GM12878 (cell line): ENCODE results near the gene SFT2D1. TPM values are rescaled to one million over a fixed set of nuclear protein-coding genes. Genes with fewer than 3 reads are reported as not detected.

ENCODE experiments used
- ATAC-seq: fragments of 200-7000 bp; cut with Tn5 transposase; 3 replicates; pipeline ENCODE4 v1.9.1; 2020; ENCODE audit warnings: mild to moderate bottlenecking, moderate library complexity
- Bru-seq: library from RNA; stranded (reverse); fragments of 400-500 nt; gene quantifications from one replicate; lab custom pipeline; 2021; lab: Mats Ljungman, UMichigan
- BruChase-seq, 2 experiments: library from RNA; stranded (reverse); fragments of 400-500 nt; gene quantifications; one replicate each; lab custom pipeline; 2021; lab: Mats Ljungman, UMichigan
- BruUV-seq: library from RNA; stranded (reverse); fragments of 400-500 nt; replicated peaks from 2 replicates; lab custom pipeline; 2021; lab: Mats Ljungman, UMichigan
- CTCF ChIA-PET: fragments of 300-600 bp; sonication (Branson Sonifier 250); formaldehyde crosslinking; extraction: SDS; loops from one replicate; lab custom pipeline; 2021; ENCODE audit warnings: inconsistent platforms; lab: Yijun Ruan, JAX
- POLR2A ChIA-PET: fragments of 350-600 bp; formaldehyde crosslinking; extraction: SDS; loops from one replicate; lab custom pipeline; 2021; ENCODE audit warnings: inconsistent platforms; lab: Charles Lee
- RAD21 ChIA-PET: fragments of 300-600 bp; sonication (Branson Sonifier 250); formaldehyde crosslinking; loops from one replicate; lab custom pipeline; 2023; ENCODE audit warnings: antibody characterized with exemption; ENCODE audit not compliant: unreplicated experiment; lab: Charles Lee
- SMC1A ChIA-PET: fragments of 300-600 bp; sonication (Branson Sonifier 250); formaldehyde crosslinking; loops from one replicate; lab custom pipeline; 2023; ENCODE audit not compliant: unreplicated experiment, uncharacterized antibody; lab: Charles Lee
- DNase-seq: peaks from one replicate; pipeline ENCODE4 v3.0.0-alpha.2; 2011; ENCODE audit warnings: low read depth, low spot score
- FAIRE-seq: peaks from 3 replicates; lab custom pipeline; 2011; peaks lifted over from hg19 to GRCh38; lab: Jason Lieb, UNC
- H2AFZ ChIP-seq: 2 replicates; pipeline ENCODE4 v1.6.0; 2011; ENCODE audit warnings: low read depth, low read length, control low read depth; ENCODE audit not compliant: control insufficient read depth
- H3K27ac ChIP-seq: 2 replicates; pipeline ENCODE4 v1.5.1; 2011; ENCODE audit warnings: control low read depth; ENCODE audit not compliant: control insufficient read depth, insufficient read depth
- H3K27me3 ChIP-seq, 2 experiments: replicated peaks in 1 of 2; 2 replicates each; pipeline versions ENCODE4 v1.6.0 to v1.6.1; 2011; ENCODE audit warnings: low read length in 1 of 2; ENCODE audit not compliant: control insufficient read depth in 2 of 2, insufficient read depth in 2 of 2
- H3K36me3 ChIP-seq, 2 experiments: 2 replicates each; pipeline ENCODE4 v1.5.1; 2011; ENCODE audit warnings: low read length in 1 of 2; ENCODE audit not compliant: control insufficient read depth in 2 of 2, insufficient read depth in 2 of 2
- H3K4me1 ChIP-seq: 2 replicates; pipeline ENCODE4 v1.6.1; 2011; ENCODE audit warnings: mild to moderate bottlenecking, low read length, moderate library complexity, mixed read lengths; ENCODE audit not compliant: control insufficient read depth, insufficient read depth
- H3K4me2 ChIP-seq: 2 replicates; pipeline ENCODE4 v1.6.0; 2011; ENCODE audit warnings: control low read depth; ENCODE audit not compliant: control insufficient read depth, insufficient read depth
- H3K4me3 ChIP-seq: fragments of 200-600 bp; sonication (generic); 2 replicates; pipeline ENCODE4 v1.5.1; 2016
- H3K79me2 ChIP-seq: 2 replicates; pipeline ENCODE4 v1.6.0; 2011; ENCODE audit warnings: low read length; ENCODE audit not compliant: control insufficient read depth, insufficient read depth
- H3K9ac ChIP-seq: 2 replicates; pipeline ENCODE4 v1.8.0; 2011; ENCODE audit warnings: low read length, control low read depth, mixed read lengths; ENCODE audit not compliant: control insufficient read depth, insufficient read depth
- H3K9me3 ChIP-seq: replicated peaks from 3 replicates; pipeline ENCODE4 v1.5.1; 2011; ENCODE audit warnings: mild to moderate bottlenecking, low read length; ENCODE audit not compliant: control insufficient read depth, insufficient read depth
- H4K20me1 ChIP-seq: 2 replicates; pipeline ENCODE4 v1.6.0; 2011; ENCODE audit not compliant: control insufficient read depth, insufficient read depth
- GATAD2B ChIP-seq: fragments of 450-650 bp; conservative IDR thresholded peaks from 2 replicates; pipeline ENCODE4 v1.6.1; 2017; ENCODE audit warnings: low read depth, mild to moderate bottlenecking, moderate library complexity
- MAX ChIP-seq: IDR thresholded peaks from 2 replicates; pipeline ENCODE4 v1.6.1; 2012; ENCODE audit warnings: low read depth, low read length, improper control_type of control experiment
- NBN ChIP-seq: fragments of 450-650 bp; IDR thresholded peaks from 2 replicates; pipeline ENCODE4 v1.6.1; 2016
- NRF1 ChIP-seq: conservative IDR thresholded peaks from 2 replicates; pipeline ENCODE4 v1.6.1; 2011; ENCODE audit warnings: mild to moderate bottlenecking, low read depth, low read length, improper control_type of control experiment
- RB1 ChIP-seq: fragments of 450-650 bp; formaldehyde crosslinking; IDR thresholded peaks from 2 replicates; pipeline ENCODE4 v1.6.1; 2017; ENCODE audit warnings: mild to moderate bottlenecking, borderline replicate concordance
- RCOR1 ChIP-seq: conservative IDR thresholded peaks from 2 replicates; pipeline ENCODE4 v1.6.1; 2012; ENCODE audit warnings: low read depth, low read length, improper control_type of control experiment
- SIN3A ChIP-seq: IDR thresholded peaks from 2 replicates; pipeline ENCODE4 v1.6.1; 2012; ENCODE audit warnings: low read depth, low read length, improper control_type of control experiment
- SMARCA5 ChIP-seq: fragments of 450-650 bp; IDR thresholded peaks from 2 replicates; pipeline ENCODE4 v1.6.1; 2017; ENCODE audit warnings: mild to moderate bottlenecking
- WRNIP1 ChIP-seq: IDR thresholded peaks from 2 replicates; pipeline ENCODE4 v1.6.1; 2011; ENCODE audit warnings: low read depth, low read length, improper control_type of control experiment, borderline replicate concordance
- ZBED1 ChIP-seq: IDR thresholded peaks from 2 replicates; pipeline ENCODE4 v1.6.1; 2016; ENCODE audit warnings: borderline replicate concordance
- WGBS: methylation state at CpG from one replicate; pipeline ENCODE4 v1.1.6; 2016; ENCODE audit warnings: low lambda C conversion rate; ENCODE audit not compliant: insufficient replicate concordance, insufficient coverage; ENCODE audit errors: missing lambda C conversion rate; 5-methylcytosine and 5-hydroxymethylcytosine counted together
- in situ Hi-C: fragments of 300-500 bp; cut with MboI; formaldehyde crosslinking; loops from 9 replicates; pipeline ENCODE4 v1.14.3; 2018; ENCODE audit warnings: mixed read lengths
- intact Hi-C: fragments of 100-400 bp; cut with micrococcal nuclease; formaldehyde crosslinking; loops from one replicate; pipeline ENCODE4 v1.14.2; 2022; ENCODE audit not compliant: unreplicated experiment
- long read RNA-seq, 2 experiments: library from polyadenylated mRNA; unstranded; transcript quantifications; one replicate each; pipeline ENCODE4 v2.0.0, GENCODE V29; 2019 to 2020
- polyA minus RNA-seq, 3 experiments: library from RNA; depleted of rRNA, polyadenylated mRNA; stranded (reverse); fragments of >200 nt; gene quantifications; 2 replicates each; pipeline ENCODE4 v1.2.3, GENCODE V29; 2011
- polyA plus RNA-seq, 11 experiments: library from polyadenylated mRNA; depleted of rRNA in 4 of 11; unstranded in 6 of 11; stranded (reverse) in 5 of 11; fragments of >200 nt; fragmentation: Nextera tagmentation in 4 of 11; fragmentation: Illumina TruSeq in 1 of 11; extraction: Ambion mirVana in 4 of 11; extraction: Trizol in 1 of 11; gene quantifications; 1 replicate in 1 of 11; 2 replicates in 10 of 11; pipeline versions ENCODE4 v1.2.1 to v1.2.3, GENCODE V29; 2011 to 2016; ENCODE audit warnings: inconsistent platforms in 2 of 11, missing spikeins in 2 of 11, low read depth in 1 of 11
- total RNA-seq, 4 experiments: library from RNA; depleted of rRNA in 3 of 4; stranded (reverse); fragments of >200 nt in 3 of 4; fragmentation: Illumina TruSeq in 1 of 4; extraction: Trizol in 1 of 4; gene quantifications; 2 replicates each; pipeline versions ENCODE4 v1.2.1 to v1.2.3, GENCODE V29; 2013 to 2021
- TF ChIP-seq, protein P1 (sequence below): fragments of 450-650 bp; IDR thresholded peaks from 2 replicates; pipeline ENCODE4 v1.6.1; 2018; ENCODE audit warnings: mild to moderate bottlenecking, low read depth, moderate library complexity; ENCODE audit not compliant: partially characterized antibody
- TF ChIP-seq, protein P2 (sequence below): fragments of 450-650 bp; conservative IDR thresholded peaks from 2 replicates; pipeline ENCODE4 v1.6.1; 2017; ENCODE audit warnings: mild to moderate bottlenecking, moderate library complexity

SFT2D1 gene
- 290 and 291 TPM in 2 replicates for total RNA-seq (2013; cell fraction: nucleolus; rRNA removed)
- total RNA-seq (2014; rRNA removed) = 105 and 145 TPM in 2 replicates
- total RNA-seq (2014; rRNA removed; fragmentation: Illumina TruSeq; extraction: Trizol) = 69.5 and 73.7 TPM in 2 replicates
- total RNA-seq (2021) = 77.6 and 78.3 TPM in 2 replicates
- 55.2 TPM for polyA plus RNA-seq (2011; ENCODE audit: low read depth)
- polyA plus RNA-seq (2011; rRNA removed) = 279 and 281 TPM in 2 replicates
- 110 and 145 TPM in 2 replicates for polyA plus RNA-seq (2011; cell fraction: cytosol; rRNA removed)
- 139 and 171 TPM in 2 replicates for polyA plus RNA-seq (2011; cell fraction: nucleus; rRNA removed)
- polyA plus RNA-seq (2012) = 107 and 120 TPM in 2 replicates
- 92.6 and 100 TPM in 2 replicates for polyA plus RNA-seq (2014; fragmentation: Illumina TruSeq; extraction: Trizol)
- polyA plus RNA-seq (2014; fragmentation: Nextera tagmentation; extraction: Ambion mirVana) = 100 to 1,000 TPM; 119 to 149 TPM
- 110 and 130 TPM in 2 replicates for polyA plus RNA-seq (2014; rRNA removed)
- 100 to 1,000 TPM; 205 to 231 TPM for polyA plus RNA-seq (2016; fragmentation: Nextera tagmentation; extraction: Ambion mirVana)
- 79.8 and 81.2 TPM in 2 replicates for polyA minus RNA-seq (2011; rRNA and poly(A)+ RNA removed)
- polyA minus RNA-seq (2011; cell fraction: cytosol; rRNA and poly(A)+ RNA removed) = 21.2 and 32.0 TPM in 2 replicates
- polyA minus RNA-seq (2011; cell fraction: nucleus; rRNA and poly(A)+ RNA removed) = 52.7 and 59.1 TPM in 2 replicates
- percentile 97 among the genes with signal in this experiment for Bru-seq, nascent RNA
- BruChase-seq, experiment 1, labeled RNA remaining after a 6-hour chase = percentile 98 among the genes with signal in this experiment
- percentile 98 among the genes with signal in this experiment for BruChase-seq, experiment 2, labeled RNA remaining after a 2-hour chase
- long read RNA-seq, experiment 1, transcript SFT2D1-201 (8 exons, 1,079 nt) = major isoform, 92 of 111 reads
- long read RNA-seq, experiment 1, partial matches to known transcripts = 1 of 111 reads
- long read RNA-seq, experiment 1, other reads (novel, unspliced or antisense) = 18 of 111 reads
- long read RNA-seq, experiment 2, transcript SFT2D1-201 (8 exons, 1,079 nt) = major isoform, 495 of 557 reads
- long read RNA-seq, experiment 2, partial matches to known transcripts = 4 of 557 reads
- long read RNA-seq, experiment 2, other reads (novel, unspliced or antisense) = 57 of 557 reads

GRCh38 chr6:166342349-166343149 lies at the start of gene SFT2D1:
SFT2D1 (minus strand) TSS chr6:166342545; CDS start chr6:166342481, 64 bp downstream.
- CTCF ChIA-PET = interaction anchor here (0.7 to 2.7 kb wide), 7 partner anchors 9 to 58 kb away, joined by 3 to 21 read pairs (median 5); no protein-coding TSS in a partner anchor
- SMC1A ChIA-PET = interaction anchor here (0.6 to 3.0 kb wide), 5 partner anchors 9 to 66 kb away, joined by 3 to 18 read pairs (median 7); no protein-coding TSS in a partner anchor
- DNase-seq (peak; percentile 66), FAIRE-seq (peak; percentile 86), ATAC-seq (peak; percentile 84)
- 0 out of 2 replicates have a peak, but pooled peaks cover 3% of the 10 kb centered on the region for H4K20me1 ChIP-seq
- peaks cover 0 to 11% of the 10 kb centered on the region in 2 experiments; a peak in 2 of 4 replicates for H3K36me3 ChIP-seq
- peaks cover 3% of the 10 kb centered on the region; the same call in 1 of the 2 replicates for H3K4me1 ChIP-seq
- H2AFZ ChIP-seq = peak within 1 kb of the TSS; percentile 88
- peak within 1 kb of the TSS; percentile 94 for H3K4me2 ChIP-seq
- RAD21 ChIA-PET = interaction anchor here (1.0 to 2.6 kb wide), 7 partner anchors 8 to 39 kb away, joined by 3 to 15 read pairs (median 7); no protein-coding TSS in a partner anchor
- intact Hi-C loops = loop anchor here (1.0 to 10.0 kb wide), 4 partner anchors 34 to 812 kb away; partner anchors contain the start of genes GPR31 and PRR18
- in situ Hi-C loops = no loop called here
- WGBS = under 1% methylated on average over 63 of the region's 73 CpGs
- TSS peak; percentile 95 for BruUV-seq
- H3K27ac ChIP-seq = peak within 1 kb of the TSS; percentile 99
- H3K9me3 ChIP-seq = no peaks in the 10 kb centered on the region
- POLR2A ChIA-PET = interaction anchor here (0.7 to 2.5 kb wide), 9 partner anchors 9 to 38 kb away, joined by 3 to 24 read pairs (median 4); no protein-coding TSS in a partner anchor
- peaks cover 58% of the 10 kb centered on the region for H3K79me2 ChIP-seq
- H3K9ac ChIP-seq = peak within 1 kb of the TSS; percentile 99
- no peaks in the 10 kb centered on the region for H3K27me3 ChIP-seq
- H3K4me3 ChIP-seq = peak within 1 kb of the TSS; percentile 96
- TF ChIP-seq, protein P1, sequence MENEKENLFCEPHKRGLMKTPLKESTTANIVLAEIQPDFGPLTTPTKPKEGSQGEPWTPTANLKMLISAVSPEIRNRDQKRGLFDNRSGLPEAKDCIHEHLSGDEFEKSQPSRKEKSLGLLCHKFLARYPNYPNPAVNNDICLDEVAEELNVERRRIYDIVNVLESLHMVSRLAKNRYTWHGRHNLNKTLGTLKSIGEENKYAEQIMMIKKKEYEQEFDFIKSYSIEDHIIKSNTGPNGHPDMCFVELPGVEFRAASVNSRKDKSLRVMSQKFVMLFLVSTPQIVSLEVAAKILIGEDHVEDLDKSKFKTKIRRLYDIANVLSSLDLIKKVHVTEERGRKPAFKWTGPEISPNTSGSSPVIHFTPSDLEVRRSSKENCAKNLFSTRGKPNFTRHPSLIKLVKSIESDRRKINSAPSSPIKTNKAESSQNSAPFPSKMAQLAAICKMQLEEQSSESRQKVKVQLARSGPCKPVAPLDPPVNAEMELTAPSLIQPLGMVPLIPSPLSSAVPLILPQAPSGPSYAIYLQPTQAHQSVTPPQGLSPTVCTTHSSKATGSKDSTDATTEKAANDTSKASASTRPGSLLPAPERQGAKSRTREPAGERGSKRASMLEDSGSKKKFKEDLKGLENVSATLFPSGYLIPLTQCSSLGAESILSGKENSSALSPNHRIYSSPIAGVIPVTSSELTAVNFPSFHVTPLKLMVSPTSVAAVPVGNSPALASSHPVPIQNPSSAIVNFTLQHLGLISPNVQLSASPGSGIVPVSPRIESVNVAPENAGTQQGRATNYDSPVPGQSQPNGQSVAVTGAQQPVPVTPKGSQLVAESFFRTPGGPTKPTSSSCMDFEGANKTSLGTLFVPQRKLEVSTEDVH = peak; percentile 21
- TF ChIP-seq, protein P2, sequence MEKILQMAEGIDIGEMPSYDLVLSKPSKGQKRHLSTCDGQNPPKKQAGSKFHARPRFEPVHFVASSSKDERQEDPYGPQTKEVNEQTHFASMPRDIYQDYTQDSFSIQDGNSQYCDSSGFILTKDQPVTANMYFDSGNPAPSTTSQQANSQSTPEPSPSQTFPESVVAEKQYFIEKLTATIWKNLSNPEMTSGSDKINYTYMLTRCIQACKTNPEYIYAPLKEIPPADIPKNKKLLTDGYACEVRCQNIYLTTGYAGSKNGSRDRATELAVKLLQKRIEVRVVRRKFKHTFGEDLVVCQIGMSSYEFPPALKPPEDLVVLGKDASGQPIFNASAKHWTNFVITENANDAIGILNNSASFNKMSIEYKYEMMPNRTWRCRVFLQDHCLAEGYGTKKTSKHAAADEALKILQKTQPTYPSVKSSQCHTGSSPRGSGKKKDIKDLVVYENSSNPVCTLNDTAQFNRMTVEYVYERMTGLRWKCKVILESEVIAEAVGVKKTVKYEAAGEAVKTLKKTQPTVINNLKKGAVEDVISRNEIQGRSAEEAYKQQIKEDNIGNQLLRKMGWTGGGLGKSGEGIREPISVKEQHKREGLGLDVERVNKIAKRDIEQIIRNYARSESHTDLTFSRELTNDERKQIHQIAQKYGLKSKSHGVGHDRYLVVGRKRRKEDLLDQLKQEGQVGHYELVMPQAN = peak; percentile 61; the same call in 1 of the 2 replicates
- TF ChIP-seq GATAD2B (peak; percentile 99), WRNIP1 (no peak), SMARCA5 (peak; percentile 92), NRF1 (peak; percentile 49), RB1 (no peak; the same call in 1 of the 2 replicates), ZBED1 (peak; percentile 60; the same call in 1 of the 2 replicates), SIN3A (peak; percentile 63), RCOR1 (no peak), NBN (peak; percentile 83; the same call in 1 of the 2 replicates), MAX (0 out of 2 replicates have a peak, but pooled peaks have one; percentile 45)
